GM18907 (cell line): Measurements from ENCODE around the gene BARD1.
A peak's percentile ranks its signal among the peaks of the same experiment; 100 is the strongest.
"Not testable (repeated sequence)": the region's sequence is repeated elsewhere in the genome, so short reads cannot be mapped to it uniquely, and the experiment has no call there.

Experiments used
- ATAC-seq: cut with Tn5 transposase; IDR thresholded peaks from one replicate; pipeline ENCODE4 v1.9.1; 2021; ENCODE audit warnings: mild to moderate bottlenecking, moderate library complexity; ENCODE audit not compliant: unreplicated experiment

BARD1 gene

GRCh38 chr2:214772443-214773015, 37.0 kb downstream of the BARD1 start:
- no peak for ATAC-seq

- ATAC-seq = no peak
These were observed 44.3 kb downstream of the BARD1 start for GRCh38 chr2:214765180-214765579.

GRCh38 chr2:214753455-214753854, 56.0 kb downstream of the BARD1 start:
- no peak for ATAC-seq

GRCh38 chr2:214750529-214750928, 59.0 kb downstream of the BARD1 start:
- ATAC-seq = peak; percentile 43

GRCh38 chr2:214747992-214748391, 61.5 kb downstream of the BARD1 start:
- peak; percentile 54 for ATAC-seq

GRCh38 chr2:214742119-214742518, 67.4 kb downstream of the BARD1 start:
- no peak for ATAC-seq

GRCh38 chr2:214740867-214741395, 68.6 kb downstream of the BARD1 start:
- no peak for ATAC-seq

GRCh38 chr2:214737188-214737587, 72.3 kb downstream of the BARD1 start:
- peak; percentile 97 for ATAC-seq

- ATAC-seq = peak; percentile 74
These were observed 78.6 kb downstream of the BARD1 start for GRCh38 chr2:214730800-214731407.

GRCh38 chr2:214730248-214730647, 79.2 kb downstream of the BARD1 start:
- no peak for ATAC-seq

GRCh38 chr2:214724741-214725140, 84.7 kb downstream of the BARD1 start:
- ATAC-seq = no peak

- not testable (repeated sequence) for ATAC-seq
These were observed 91.6 kb downstream of the BARD1 start for GRCh38 chr2:214717837-214718236.

- ATAC-seq = no peak
These were observed 92.5 kb downstream of the BARD1 start for GRCh38 chr2:214716811-214717560.

- ATAC-seq = no peak
These were observed 94.5 kb downstream of the BARD1 start for GRCh38 chr2:214715025-214715424.

GRCh38 chr2:214713080-214713830, 96.2 kb downstream of the BARD1 start:
- ATAC-seq = no peak

- ATAC-seq = no peak
These were observed 98.8 kb downstream of the BARD1 start for GRCh38 chr2:214710729-214711128.

- no peak for ATAC-seq
These were observed 102.5 kb downstream of the BARD1 start for GRCh38 chr2:214706986-214707385.

- ATAC-seq = no peak
These were observed 110.2 kb downstream of the BARD1 start for GRCh38 chr2:214699236-214699635.

- ATAC-seq = no peak
These were observed 112.8 kb downstream of the BARD1 start for GRCh38 chr2:214696681-214697080.

- ATAC-seq = no peak
These were observed 113.7 kb downstream of the BARD1 start for GRCh38 chr2:214695789-214696188.

- ATAC-seq = peak; percentile 76
These were observed 125.9 kb downstream of the BARD1 start for GRCh38 chr2:214683557-214683956.
